ENCODE data around the gene GRID2IP.
A peak's percentile ranks its signal among the peaks of the same experiment; 100 is the strongest.
"Not testable (repeated sequence)": the region's sequence is repeated elsewhere in the genome, so short reads cannot be mapped to it uniquely, and the experiment has no call there.

Gene GRID2IP

DNA sequence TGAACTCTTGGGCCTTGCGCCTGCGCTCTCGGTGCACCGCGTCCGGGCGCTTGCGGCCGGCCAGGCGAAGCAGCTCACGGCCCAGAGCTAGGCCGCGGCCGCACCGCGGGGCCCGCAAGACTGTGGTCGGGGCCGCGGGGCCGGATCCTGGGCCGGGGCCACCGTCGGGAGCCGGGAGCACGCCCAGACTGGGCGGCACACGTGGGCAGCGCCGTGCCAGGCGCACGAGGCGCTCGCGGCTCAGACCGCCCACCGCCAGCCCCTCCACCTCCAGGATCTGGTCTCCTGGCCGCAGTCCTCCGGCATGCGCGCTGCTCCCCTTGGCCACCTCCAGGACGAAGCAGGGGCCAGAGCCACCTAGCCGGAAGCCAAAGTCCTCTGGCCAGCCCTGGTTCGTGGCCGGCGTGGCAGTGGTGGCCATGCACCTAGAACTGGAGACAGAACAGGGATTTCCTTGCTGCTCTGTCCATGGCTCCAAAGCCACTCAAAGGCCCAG, at the start of gene GRID2IP:
GRID2IP (minus strand) TSS at position 446 of the 496 bp plus-strand sequence; CDS start at position 421, 25 bp downstream.
- DNase-seq (ENCODE audit: low read depth) = no peak

GRCh38 chr7:6600093-6600492, 48.8 kb upstream of the GRID2IP start:
- DNase-seq (ENCODE audit: low read depth) = no peak

GRCh38 chr7:6590645-6591110, 39.4 kb upstream of the GRID2IP start:
- no peak for DNase-seq (ENCODE audit: low read depth)

- peak; percentile 71 for DNase-seq (ENCODE audit: low read depth)
These were observed 38.8 kb upstream of the GRID2IP start, which contains the start of gene INTS15 for GRCh38 chr7:6589829-6590644. Gene INTS15, plus strand, starts transcription at chr7:6590021. Its CDS starts 263 bp downstream, at chr7:6590284.

DNA sequence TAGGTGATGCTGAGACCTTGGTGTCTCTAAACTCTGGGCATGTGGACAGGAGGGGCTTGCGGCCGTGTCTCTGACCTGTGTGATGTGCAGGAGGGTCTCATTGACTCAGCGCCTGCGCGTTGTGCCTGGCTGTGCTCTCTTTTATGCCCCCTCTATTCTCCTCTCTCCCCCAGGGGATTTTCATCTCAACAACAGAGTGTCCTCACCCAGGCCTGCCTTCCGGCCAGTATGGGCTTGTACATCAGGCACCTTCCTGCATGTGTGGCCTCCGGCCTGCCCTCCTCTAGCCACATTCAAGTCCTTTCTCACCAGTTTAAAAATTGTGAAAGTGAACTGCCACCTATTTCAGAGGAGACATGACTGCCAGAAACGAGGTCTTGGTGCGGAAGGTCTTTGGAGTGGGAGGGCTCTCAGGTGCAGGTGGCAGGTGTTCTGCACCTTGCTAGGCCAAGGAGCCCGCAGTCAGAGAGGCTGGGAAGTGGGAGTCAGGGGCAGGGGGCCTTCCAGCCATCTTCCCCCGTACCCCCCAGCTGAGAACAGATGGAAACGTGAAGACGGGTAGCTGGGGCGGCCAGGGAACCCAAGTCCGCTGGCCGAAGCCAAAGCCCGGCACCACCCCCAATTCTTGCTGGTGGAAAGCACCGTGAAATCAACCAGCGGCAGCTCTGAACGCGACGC, 38.0 kb upstream of the GRID2IP start:
- DNase-seq (ENCODE audit: low read depth) = no peak

DNA sequence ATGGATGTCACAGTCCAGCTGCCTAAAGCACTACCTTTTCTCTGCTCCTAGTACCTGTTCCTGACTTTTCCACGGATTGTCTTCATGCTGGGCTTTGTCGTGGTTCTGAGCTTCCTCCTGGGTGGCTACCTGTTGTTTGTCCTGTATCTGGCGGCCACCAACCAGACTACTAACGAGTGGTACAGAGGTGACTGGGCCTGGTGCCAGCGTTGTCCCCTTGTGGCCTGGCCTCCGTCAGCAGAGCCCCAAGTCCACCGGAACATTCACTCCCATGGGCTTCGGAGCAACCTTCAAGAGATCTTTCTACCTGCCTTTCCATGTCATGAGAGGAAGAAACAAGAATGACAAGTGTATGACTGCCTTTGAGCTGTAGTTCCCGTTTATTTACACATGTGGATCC, 37.3 kb upstream of the GRID2IP start:
- no peak for DNase-seq (ENCODE audit: low read depth)

DNA sequence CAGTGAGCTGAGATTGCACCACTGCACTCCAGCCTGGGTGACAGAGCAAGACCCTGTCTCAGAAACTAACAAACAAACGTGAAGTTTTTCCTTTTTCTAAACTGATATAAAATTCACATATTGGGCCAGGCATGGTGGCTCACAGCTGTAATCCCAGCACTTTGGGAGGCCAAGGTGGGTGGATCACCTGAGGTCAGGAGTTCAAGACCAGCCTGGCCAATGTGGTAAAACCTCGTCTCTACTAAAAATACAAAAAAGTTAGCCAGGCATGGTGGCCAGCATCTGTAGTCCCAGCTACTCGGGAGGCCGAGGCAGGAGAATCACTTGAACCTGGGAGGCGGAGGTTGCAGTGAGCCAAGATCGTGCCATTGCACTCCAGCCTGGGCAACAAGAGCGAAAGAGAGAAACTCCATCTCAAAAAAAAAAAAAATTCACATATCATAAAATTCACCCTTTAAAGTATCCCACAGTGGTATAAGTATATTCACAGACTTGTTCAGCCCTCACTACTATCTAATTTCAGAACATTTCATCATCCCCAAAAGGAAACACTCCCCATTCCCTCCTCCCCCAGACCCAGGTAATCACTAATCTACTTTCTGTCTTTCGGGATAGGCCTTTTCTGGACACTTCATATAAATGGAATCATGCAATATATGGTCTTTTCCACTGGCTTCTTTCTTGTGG, 34.6 kb upstream of the GRID2IP start:
- DNase-seq (ENCODE audit: low read depth) = not testable (repeated sequence)

- DNase-seq (ENCODE audit: low read depth) = no peak
These were observed 28.2 kb upstream of the GRID2IP start for GRCh38 chr7:6579446-6579845.

DNA sequence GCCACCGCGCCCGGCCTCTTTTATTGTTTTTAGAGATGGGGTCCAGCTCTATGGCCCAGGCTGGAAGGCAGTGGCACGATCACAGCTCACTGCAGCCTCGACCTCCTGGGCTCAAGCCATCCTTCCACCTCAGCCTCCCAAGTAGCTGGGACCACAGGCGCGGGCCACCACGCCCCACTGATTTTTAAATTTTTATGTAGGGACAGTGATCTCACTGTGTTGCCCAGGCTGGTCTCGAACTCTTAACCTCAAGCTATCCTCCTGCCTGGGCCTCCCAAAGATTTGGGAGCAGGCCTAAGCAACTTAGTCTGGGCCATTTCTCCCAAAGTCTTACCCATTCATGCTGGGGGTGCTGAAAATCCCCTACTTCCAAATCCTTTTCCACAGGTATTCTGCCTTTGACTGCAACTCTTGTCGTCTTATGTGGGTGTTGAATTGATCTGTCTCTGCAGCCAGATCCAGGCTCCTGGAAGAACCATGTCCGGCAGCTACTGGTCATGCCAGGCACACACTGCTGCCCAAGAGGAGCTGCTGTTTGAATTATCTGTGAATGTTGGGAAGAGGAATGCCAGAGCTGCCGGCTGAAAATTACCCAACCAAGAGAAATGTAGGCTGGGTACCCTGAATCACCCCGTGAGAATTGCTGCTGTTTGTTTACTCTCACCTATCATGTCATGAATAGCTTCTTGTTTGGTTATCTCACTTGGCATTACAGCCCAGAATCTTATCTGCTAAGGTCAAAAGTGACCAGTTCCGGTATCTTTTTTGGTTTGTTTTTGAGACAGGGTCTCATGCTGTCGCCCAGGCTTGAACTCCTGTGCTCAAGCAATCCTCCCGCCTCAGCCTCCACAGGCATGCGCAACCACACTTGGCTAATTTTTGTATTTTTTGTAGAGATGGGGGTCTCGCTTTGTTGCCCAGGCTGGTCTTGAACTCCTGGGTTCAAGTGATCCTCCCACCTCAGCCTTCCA, 27.1 kb upstream of the GRID2IP start:
- DNase-seq (ENCODE audit: low read depth) = no peak

DNA sequence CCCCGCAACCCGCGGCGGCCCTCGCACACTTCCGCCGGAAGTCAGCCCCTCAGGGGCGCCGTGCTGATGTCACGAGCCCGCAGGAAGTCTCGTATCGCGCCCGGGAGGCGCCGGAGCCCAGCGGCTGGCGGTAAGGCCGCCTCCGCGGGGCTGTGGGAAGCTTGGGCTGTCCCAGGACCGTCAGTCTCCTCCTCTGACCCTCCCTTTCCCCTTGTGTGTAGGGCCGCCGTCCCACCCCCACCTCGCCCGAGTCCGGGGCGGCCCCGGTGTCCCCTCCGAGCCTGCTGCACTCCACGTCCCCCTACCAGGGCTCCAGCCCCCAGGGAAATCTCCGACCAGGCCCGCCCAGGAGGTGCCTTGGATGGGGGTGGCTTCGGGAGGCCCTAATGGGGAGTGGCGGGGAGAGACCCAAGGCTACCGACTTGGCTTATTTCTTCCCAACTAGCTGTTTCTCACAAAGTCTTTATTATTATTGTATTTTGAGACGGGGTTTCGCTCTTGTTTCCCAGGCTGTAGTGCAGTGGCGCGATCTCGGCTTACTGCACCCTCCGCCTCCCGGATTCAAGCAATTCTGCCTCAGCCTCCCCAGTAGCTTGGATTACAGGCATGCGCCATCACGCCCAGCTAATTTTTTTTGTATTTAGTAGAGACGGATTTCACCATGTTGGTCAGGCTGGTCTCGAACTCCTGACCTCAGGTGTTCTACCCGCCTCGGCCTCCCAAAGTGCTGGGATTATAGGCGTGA, 26.3 kb upstream of the GRID2IP start, which contains the start of gene ZDHHC4:
ZDHHC4 (plus strand) TSS at position 86 of the 745 bp plus-strand sequence. CDS start 3,108 bp downstream, outside the sequence.
- peak; percentile 86 for DNase-seq (ENCODE audit: low read depth)

GRCh38 chr7:6576867-6577368, 25.7 kb upstream of the GRID2IP start:
- DNase-seq (ENCODE audit: low read depth) = not testable (repeated sequence)

DNA sequence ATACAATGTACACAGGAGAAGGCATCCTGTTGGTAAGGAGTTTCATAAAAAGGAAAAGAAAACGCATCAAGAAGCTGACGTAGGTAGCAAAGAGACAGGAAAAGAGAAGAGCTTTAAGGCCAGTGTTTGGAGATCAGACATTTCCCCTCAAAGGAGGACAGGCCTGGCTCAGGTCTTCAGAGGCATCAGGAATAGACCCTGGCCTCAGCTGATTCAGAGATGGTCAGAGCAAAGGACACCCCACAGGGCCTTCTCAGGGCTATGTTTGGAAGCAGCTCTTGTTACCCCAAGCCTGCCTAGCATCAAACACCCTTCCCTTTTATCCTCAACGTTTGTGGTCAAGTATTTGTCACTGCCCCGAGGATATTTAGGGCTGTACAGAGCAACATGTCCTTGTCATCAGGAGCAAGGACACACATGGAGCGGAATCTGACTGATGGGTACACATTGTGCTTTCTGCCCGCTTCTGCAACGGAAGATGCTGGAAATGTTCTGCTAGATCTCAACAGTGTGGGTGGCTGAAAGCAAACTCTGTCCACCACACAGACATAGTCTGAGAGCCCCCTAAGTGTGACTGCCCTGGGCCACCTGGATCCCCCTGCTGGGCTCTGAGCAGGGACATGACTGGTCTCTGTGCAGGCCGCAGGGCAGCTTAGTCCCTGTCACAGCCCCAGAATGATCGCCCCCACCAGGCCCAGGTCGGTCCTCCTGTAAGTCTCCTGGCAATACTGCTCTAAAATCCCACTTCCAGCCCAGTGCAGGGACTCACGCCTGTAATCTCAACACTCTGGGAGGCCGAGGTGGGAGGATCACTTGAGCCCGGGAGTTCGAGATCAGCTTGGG, 25.0 kb upstream of the GRID2IP start:
- no peak for DNase-seq (ENCODE audit: low read depth)

DNA sequence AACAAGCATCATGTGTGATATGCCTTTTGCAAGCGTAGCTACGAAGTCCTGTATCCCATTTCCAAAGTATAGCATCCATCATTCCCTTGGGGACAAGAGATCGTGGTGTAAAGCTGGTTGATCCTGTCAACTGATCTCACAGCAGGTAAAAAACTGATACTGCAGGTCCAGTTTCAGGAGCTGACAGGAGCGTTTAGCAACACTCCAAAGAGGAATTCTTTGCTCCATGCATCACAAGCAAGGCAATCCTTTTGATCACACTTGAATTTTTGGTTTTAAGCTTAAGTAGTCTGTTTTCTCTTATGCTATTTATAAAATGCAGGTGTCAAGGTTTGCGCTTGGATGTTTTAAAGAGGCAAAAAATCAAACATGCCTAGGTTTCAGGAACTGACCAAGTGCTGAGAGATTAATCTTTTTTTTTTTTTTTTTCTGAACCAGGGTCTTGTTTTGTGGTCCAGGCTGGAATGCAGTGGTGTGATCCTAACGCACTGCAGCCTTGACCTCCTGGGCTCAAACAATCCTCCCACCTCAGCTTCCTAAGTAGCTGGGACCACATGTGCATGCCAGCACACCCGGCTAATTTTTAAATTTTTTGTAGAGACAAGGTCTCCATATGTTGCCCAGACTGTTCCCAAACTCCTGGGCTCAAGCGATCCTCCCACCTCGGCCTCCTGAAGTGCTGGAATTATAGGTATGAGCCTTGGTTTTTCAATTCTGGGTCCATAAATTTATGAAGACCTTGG, 24.2 kb upstream of the GRID2IP start:
- no peak for DNase-seq (ENCODE audit: low read depth)

DNA sequence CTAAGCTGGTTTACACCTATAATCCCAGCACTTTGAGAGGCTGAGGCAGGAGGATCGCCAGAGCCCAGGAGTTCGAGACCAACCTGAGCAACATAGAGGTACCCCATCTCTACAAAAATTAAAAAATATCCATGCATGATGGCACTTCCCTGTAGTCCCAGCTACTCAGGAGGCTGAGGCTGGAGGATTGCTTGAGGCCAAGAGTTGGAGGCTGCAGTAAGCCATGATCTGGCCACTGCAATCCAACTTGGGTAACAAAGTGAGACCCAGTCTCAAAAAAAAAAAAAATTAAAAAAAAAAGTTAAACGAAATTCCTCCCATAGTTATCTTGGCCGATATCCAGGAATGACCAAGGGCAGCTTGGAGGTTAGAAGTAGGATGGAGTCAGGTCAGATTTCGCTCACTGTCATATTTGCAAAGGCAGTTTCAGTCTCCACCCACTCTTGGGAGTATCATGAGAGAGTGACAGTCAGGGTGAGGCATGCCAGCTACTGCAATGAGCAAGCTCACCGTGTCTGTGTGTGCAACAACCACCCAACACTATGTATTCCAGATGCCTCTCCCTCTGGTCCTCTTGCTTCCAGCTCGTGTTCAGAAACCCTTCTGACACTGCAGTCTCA, 20.0 kb upstream of the GRID2IP start:
- DNase-seq (ENCODE audit: low read depth) = no peak

DNA sequence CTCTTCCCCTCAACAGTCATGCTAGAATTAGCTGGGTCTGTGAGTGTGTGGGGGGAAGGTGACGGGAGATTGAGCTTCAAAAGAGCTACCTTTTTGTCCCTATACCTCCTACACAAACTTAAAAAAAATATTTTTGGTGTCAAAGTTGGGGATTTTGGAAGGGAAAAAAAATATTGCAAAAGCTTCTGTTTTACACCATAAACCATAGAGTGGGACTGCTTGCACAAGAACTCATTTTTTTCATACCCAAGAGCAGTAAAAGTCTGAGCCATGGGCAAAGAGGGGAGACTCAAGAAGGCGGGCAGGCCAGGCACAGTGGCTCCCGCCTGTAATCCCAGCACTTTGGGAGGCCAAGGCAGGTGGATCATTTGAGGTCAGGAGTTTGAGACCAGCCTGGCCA, 16.6 kb upstream of the GRID2IP start:
- DNase-seq (ENCODE audit: low read depth) = no peak

DNA sequence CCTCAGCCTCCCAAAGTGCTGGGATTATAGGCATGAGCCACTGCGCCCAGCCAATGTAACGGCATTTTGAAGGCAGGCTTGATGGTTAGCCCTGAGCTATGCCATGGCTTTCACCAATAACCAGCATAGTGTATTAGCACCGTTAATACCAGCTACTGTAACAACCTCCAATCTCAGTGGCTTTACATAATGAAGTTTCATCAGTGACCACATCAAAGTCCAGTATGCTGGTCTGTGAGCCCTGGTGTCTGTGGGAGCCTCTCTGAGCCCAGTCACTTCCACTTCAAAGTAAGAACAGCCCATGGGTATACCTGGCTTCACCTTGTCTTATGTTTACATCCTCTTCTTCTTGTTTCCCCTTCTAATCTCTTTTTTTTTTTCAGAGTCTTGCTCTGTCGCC, 14.4 kb upstream of the GRID2IP start:
- no peak for DNase-seq (ENCODE audit: low read depth)

GRCh38 chr7:6563936-6564770, 12.9 kb upstream of the GRID2IP start:
- DNase-seq (ENCODE audit: low read depth) = no peak

Data from stimulated activated CD8-positive, alpha-beta memory T cell treated with anti-CD3 and anti-CD28 coated beads, Interleukin-4, amount 100 ng/mL, for 24 hours (primary cell).